Prostate gland (tissue), 2 donors: ENCODE results near the gene APPL1. TPM values are rescaled to one million over a fixed set of nuclear protein-coding genes. Genes with fewer than 3 reads are reported as not detected.

ENCODE experiments used
- DNase-seq: peaks from one replicate; pipeline ENCODE4 v3.0.0-alpha.2; 2019; ENCODE audit warnings: low spot score
- H3K27ac ChIP-seq, 2 donors: fragments of 200-600 bp; sonication (generic); 2 replicates each; pipeline ENCODE4 v1.5.1; 2017 to 2019
- H3K27me3 ChIP-seq: fragments of 200-600 bp; sonication (generic); replicated peaks from 2 replicates; pipeline ENCODE4 v1.5.1; 2019; ENCODE audit not compliant: insufficient read depth
- H3K36me3 ChIP-seq, 2 donors: fragments of 200-600 bp; sonication (generic); 1 replicate in 1 of 2; 2 replicates in 1 of 2; pipeline versions ENCODE4 v1.5.1 to v1.8.1; 2017 to 2019
- H3K4me1 ChIP-seq: fragments of 200-600 bp; sonication (generic); replicated peaks from 2 replicates; pipeline ENCODE4 v1.5.1; 2019
- H3K4me3 ChIP-seq, 2 donors: fragments of 200-600 bp; sonication (generic); 2 replicates each; pipeline ENCODE4 v1.5.1; 2017 to 2019
- H3K9me3 ChIP-seq: fragments of 200-600 bp; sonication (generic); 2 replicates; pipeline ENCODE4 v1.5.1; 2017
- POLR2A ChIP-seq: fragments of 450-650 bp; IDR thresholded peaks from one replicate; pipeline ENCODE4 v1.6.1; 2016; ENCODE audit warnings: antibody characterized with exemption, mild to moderate bottlenecking
- POLR2AphosphoS5 ChIP-seq: sonication (generic); formaldehyde crosslinking; IDR thresholded peaks from one replicate; pipeline ENCODE4 v1.6.1; 2017; ENCODE audit warnings: antibody characterized with exemption
- WGBS: methylation state at CpG from one replicate; pipeline ENCODE4 v1.1.5; 2018; 5-methylcytosine and 5-hydroxymethylcytosine counted together
- intact Hi-C: fragments of 100-400 bp; cut with DNase I; formaldehyde crosslinking; loops from one replicate; pipeline ENCODE4 v1.14.2; 2022
- total RNA-seq, 2 donors: library from RNA; depleted of rRNA; stranded (reverse); fragments of >200 nt; gene quantifications; one replicate each; pipeline ENCODE4 v1.1.0, GENCODE V29; 2016
- TF ChIP-seq, protein P1 (sequence below), 4 experiments: fragments of 200-600 bp in 2 of 4; fragments of 450-650 bp in 2 of 4; sonication (generic) in 2 of 4; IDR thresholded peaks; 1 replicate in 3 of 4; 2 replicates in 1 of 4; pipeline ENCODE4 v1.5.1; 2016 to 2019; ENCODE audit warnings: antibody characterized with exemption in 4 of 4, mild to moderate bottlenecking in 2 of 4, moderate library complexity in 2 of 4

The APPL1 gene
- total RNA-seq, 2 donors from 2014 or later, result 32.3 to 47.3 TPM

DNA sequence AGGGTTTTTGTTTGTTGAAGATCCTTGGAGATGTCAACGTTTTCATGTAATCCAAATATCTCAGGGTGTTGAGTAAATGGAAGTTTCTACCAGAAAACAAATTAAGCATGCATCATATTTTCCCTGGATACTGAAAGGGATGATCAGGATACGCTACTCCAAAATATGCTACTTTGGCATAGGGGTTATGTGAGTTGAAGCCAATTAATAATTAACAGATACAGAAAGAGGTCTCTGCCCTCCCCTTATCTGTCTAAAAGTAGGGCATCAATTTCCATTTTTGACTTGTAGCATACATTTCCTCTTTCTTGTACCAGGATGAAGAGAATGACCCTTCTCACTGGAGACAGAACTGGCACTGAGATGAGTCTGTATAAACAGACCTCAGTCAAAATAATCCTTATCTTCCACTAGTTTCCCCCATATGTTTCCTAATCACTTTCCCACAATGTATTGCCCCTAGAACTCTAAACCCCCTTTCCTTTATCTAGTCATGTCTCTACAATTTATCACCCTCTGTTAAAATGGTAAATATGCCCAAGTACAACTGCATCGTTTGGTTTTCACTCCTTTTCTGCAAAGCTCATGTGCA is 82.3 kb downstream of the APPL1 start:
- H3K9me3 ChIP-seq, result no peaks in the 10 kb centered on the region
- TF ChIP-seq POLR2A (no peak), POLR2AphosphoS5 (no peak)
- TF ChIP-seq, protein P1, sequence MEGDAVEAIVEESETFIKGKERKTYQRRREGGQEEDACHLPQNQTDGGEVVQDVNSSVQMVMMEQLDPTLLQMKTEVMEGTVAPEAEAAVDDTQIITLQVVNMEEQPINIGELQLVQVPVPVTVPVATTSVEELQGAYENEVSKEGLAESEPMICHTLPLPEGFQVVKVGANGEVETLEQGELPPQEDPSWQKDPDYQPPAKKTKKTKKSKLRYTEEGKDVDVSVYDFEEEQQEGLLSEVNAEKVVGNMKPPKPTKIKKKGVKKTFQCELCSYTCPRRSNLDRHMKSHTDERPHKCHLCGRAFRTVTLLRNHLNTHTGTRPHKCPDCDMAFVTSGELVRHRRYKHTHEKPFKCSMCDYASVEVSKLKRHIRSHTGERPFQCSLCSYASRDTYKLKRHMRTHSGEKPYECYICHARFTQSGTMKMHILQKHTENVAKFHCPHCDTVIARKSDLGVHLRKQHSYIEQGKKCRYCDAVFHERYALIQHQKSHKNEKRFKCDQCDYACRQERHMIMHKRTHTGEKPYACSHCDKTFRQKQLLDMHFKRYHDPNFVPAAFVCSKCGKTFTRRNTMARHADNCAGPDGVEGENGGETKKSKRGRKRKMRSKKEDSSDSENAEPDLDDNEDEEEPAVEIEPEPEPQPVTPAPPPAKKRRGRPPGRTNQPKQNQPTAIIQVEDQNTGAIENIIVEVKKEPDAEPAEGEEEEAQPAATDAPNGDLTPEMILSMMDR (IDR thresholded peaks at IDR 0.05), result no peak
- intact Hi-C loops, result no loop called here
- WGBS, result 47% methylated on average over 3 of the region's 3 CpGs
- no peak for DNase-seq
- no peaks in the 10 kb centered on the region for H3K36me3 ChIP-seq
- no peaks in the 10 kb centered on the region for H3K27me3 ChIP-seq
- H3K27ac ChIP-seq, result no peak overlapping the region
- H3K4me1 ChIP-seq, result no peaks in the 10 kb centered on the region
- no peak overlapping the region for H3K4me3 ChIP-seq

DNA sequence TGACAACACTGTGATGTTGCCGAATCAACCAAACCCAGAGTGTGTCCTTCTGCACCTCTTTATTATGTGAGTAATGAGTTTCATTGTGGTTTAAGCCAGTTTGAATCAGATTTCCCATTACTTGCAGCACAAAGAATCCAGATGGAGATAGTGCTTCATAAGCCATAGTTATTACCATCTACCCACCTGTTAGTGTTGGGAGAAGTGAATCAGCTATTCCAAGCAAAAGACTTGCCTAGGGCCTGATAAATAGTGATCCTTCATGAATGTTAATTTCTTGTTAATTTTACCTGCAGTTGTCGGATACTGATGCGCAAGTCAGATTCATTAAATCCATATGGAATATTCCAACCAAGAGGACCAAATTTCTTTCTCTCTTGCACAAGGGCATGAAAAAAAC is 86.7 kb downstream of the APPL1 start:
- 92% methylated on average over 3 of the region's 3 CpGs for WGBS
- no peak overlapping the region for H3K4me3 ChIP-seq
- TF ChIP-seq POLR2AphosphoS5 (no peak), POLR2A (no peak)
- TF ChIP-seq, protein P1 (IDR thresholded peaks at IDR 0.05), result no peak
- no peaks in the 10 kb centered on the region for H3K36me3 ChIP-seq
- no peak for DNase-seq
- no peaks in the 10 kb centered on the region for H3K27me3 ChIP-seq
- H3K9me3 ChIP-seq, result no peaks in the 10 kb centered on the region
- no peaks in the 10 kb centered on the region for H3K4me1 ChIP-seq
- no peak overlapping the region for H3K27ac ChIP-seq
- intact Hi-C loops, result no loop called here

Other genes with a start within 250 kb of the APPL1 start
- under 1 TPM in 1 of 2 donors, not detected in 1; 0.28 TPM for gene SPATA12, start 167.1 kb upstream of the APPL1 start, total RNA-seq
- gene IL17RD, start 62.4 kb upstream of the APPL1 start, total RNA-seq, result 10 to 100 TPM in 1 of 2 donors, 1 to 10 TPM in 1; 8.3 to 19.9 TPM
- 1 to 10 TPM in 1 of 2 donors, under 1 TPM in 1; 0.23 to 3.6 TPM for gene HESX1, start 27.8 kb upstream of the APPL1 start, total RNA-seq
- not detected for gene ASB14, start 65.0 kb downstream of the APPL1 start, total RNA-seq